CD14-positive monocyte (primary cell): Measurements from ENCODE around the gene GLRX3. TPM values are rescaled to one million over a fixed set of nuclear protein-coding genes. Genes with fewer than 3 reads are reported as not detected.

Experiments used
- DNase-seq, 3 donors: peaks; one replicate each; pipeline ENCODE4 v3.0.0-alpha.2; 2011 to 2022
- H2AFZ ChIP-seq: 2 replicates; pipeline ENCODE4 v1.6.0; 2012; ENCODE audit warnings: mild to moderate bottlenecking, low read depth, low read length, inconsistent platforms; ENCODE audit not compliant: insufficient read depth, poor library complexity, severe bottlenecking
- H3K27ac ChIP-seq, 2 donors: 1 replicate in 1 of 2; 2 replicates in 1 of 2; pipeline ENCODE4 v1.5.1; 2012 to 2013; ENCODE audit warnings: low read length in 2 of 2, control low read depth in 1 of 2, inconsistent platforms in 1 of 2, low read depth in 1 of 2, mild to moderate bottlenecking in 1 of 2
- H3K27me3 ChIP-seq, 2 donors: one replicate each; pipeline versions ENCODE4 v1.6.0 to v1.6.1; 2011 to 2013; ENCODE audit warnings: low read length in 2 of 2; ENCODE audit not compliant: control insufficient read depth in 2 of 2, insufficient read depth in 2 of 2
- H3K36me3 ChIP-seq, 2 donors: replicated peaks in 1 of 2; 1 replicate in 1 of 2; 2 replicates in 1 of 2; pipeline versions ENCODE4 v1.5.1 to v1.6.1; 2012 to 2013; ENCODE audit warnings: low read length in 2 of 2, control low read depth in 1 of 2, inconsistent platforms in 1 of 2, mild to moderate bottlenecking in 1 of 2; ENCODE audit not compliant: insufficient read depth in 2 of 2, control insufficient read depth in 1 of 2
- H3K4me1 ChIP-seq, 2 donors: 1 replicate in 1 of 2; 2 replicates in 1 of 2; pipeline versions ENCODE4 v1.5.1 to v1.6.1; 2012 to 2013; ENCODE audit warnings: low read length in 2 of 2, control low read depth in 1 of 2, inconsistent platforms in 1 of 2, mild to moderate bottlenecking in 1 of 2, moderate library complexity in 1 of 2; ENCODE audit not compliant: insufficient read depth in 2 of 2, control insufficient read depth in 1 of 2
- H3K4me2 ChIP-seq: replicated peaks from 2 replicates; pipeline ENCODE3; 2012; ENCODE audit warnings: low read length, moderate library complexity, mild to moderate bottlenecking; ENCODE audit not compliant: poor library complexity, severe bottlenecking; ENCODE audit errors: extremely low read depth
- H3K4me3 ChIP-seq, 3 experiments: fragments of 200-600 bp in 1 of 3; sonication (generic) in 1 of 3; replicated peaks in 1 of 3; 1 replicate in 2 of 3; 2 replicates in 1 of 3; pipeline ENCODE4 v1.5.1; 2011 to 2013; ENCODE audit warnings: low read length in 3 of 3, mild to moderate bottlenecking in 3 of 3, control low read depth in 2 of 3, low read depth in 2 of 3, inconsistent platforms in 1 of 3, moderate library complexity in 1 of 3
- H3K79me2 ChIP-seq: 2 replicates; pipeline ENCODE4 v1.6.0; 2012; ENCODE audit warnings: mild to moderate bottlenecking, control low read depth, inconsistent platforms, low read length, moderate library complexity; ENCODE audit not compliant: insufficient read depth
- H3K9ac ChIP-seq: 2 replicates; pipeline ENCODE4 v1.6.0; 2017; ENCODE audit warnings: low read length, mild to moderate bottlenecking; ENCODE audit not compliant: insufficient read depth, poor library complexity, severe bottlenecking
- H3K9me3 ChIP-seq, 2 donors: replicated peaks in 1 of 2; 1 replicate in 1 of 2; 2 replicates in 1 of 2; pipeline versions ENCODE4 v1.5.1 to v1.6.1; 2012 to 2013; ENCODE audit warnings: low read length in 2 of 2, control low read depth in 1 of 2; ENCODE audit not compliant: control insufficient read depth in 1 of 2, insufficient read depth in 1 of 2
- H4K20me1 ChIP-seq: 2 replicates; pipeline ENCODE4 v1.6.0; 2012; ENCODE audit warnings: mild to moderate bottlenecking, low read length, control low read depth, moderate library complexity; ENCODE audit not compliant: insufficient read depth
- H3K27ac Mint-ChIP-seq, 7 donors: one replicate each; pipeline ENCODE4 v1.8.0; 2020; ENCODE audit warnings: mild to moderate bottlenecking in 7 of 7, mixed read lengths in 7 of 7, moderate library complexity in 6 of 7, inconsistent platforms in 2 of 7
- H3K27me3 Mint-ChIP-seq, 3 donors: one replicate each; pipeline ENCODE4 v1.8.0; 2021 to 2022; ENCODE audit warnings: low read depth in 3 of 3, mild to moderate bottlenecking in 3 of 3, mixed read lengths in 3 of 3, moderate library complexity in 3 of 3, inconsistent platforms in 1 of 3
- H3K36me3 Mint-ChIP-seq, 2 donors: one replicate each; pipeline ENCODE4 v1.8.0; 2020; ENCODE audit warnings: mixed read lengths in 2 of 2, inconsistent platforms in 1 of 2, mild to moderate bottlenecking in 1 of 2
- H3K4me1 Mint-ChIP-seq: one replicate; pipeline ENCODE4 v1.8.0; 2020; ENCODE audit warnings: mild to moderate bottlenecking, mixed read lengths
- H3K4me3 Mint-ChIP-seq, 2 donors: one replicate each; pipeline ENCODE4 v1.8.0; 2020; ENCODE audit warnings: mild to moderate bottlenecking in 2 of 2, mixed read lengths in 2 of 2, moderate library complexity in 1 of 2
- H3K9me3 Mint-ChIP-seq, 7 donors: one replicate each; pipeline ENCODE4 v1.8.0; 2020 to 2022; ENCODE audit warnings: mixed read lengths in 7 of 7, mild to moderate bottlenecking in 6 of 7, moderate library complexity in 6 of 7, inconsistent platforms in 2 of 7
- CTCF ChIP-seq: fragments of 200-600 bp; IDR thresholded peaks from one replicate; pipeline ENCODE4 v1.8.0; 2022; ENCODE audit warnings: antibody characterized with exemption, mild to moderate bottlenecking
- WGBS: methylation state at CpG from one replicate; pipeline ENCODE4 v1.1.5; 2013; ENCODE audit warnings: missing lambda C conversion rate; ENCODE audit not compliant: insufficient coverage; 5-methylcytosine and 5-hydroxymethylcytosine counted together
- intact Hi-C, 2 donors: fragments of 100-400 bp; cut with micrococcal nuclease; formaldehyde crosslinking; loops; one replicate each; pipeline versions ENCODE4 v1.15.0 to v1.15.1; 2023
- polyA plus RNA-seq, 3 donors: library from polyadenylated mRNA; depleted of rRNA in 1 of 3; unstranded in 2 of 3; stranded (reverse) in 1 of 3; fragments of 300-500 nt in 2 of 3; fragments of >200 nt in 1 of 3; fragmentation: Illumina TruSeq in 2 of 3; gene quantifications; 1 replicate in 2 of 3; 2 replicates in 1 of 3; pipeline ENCODE4 v1.2.3, GENCODE V29; 2012 to 2021

Gene GLRX3
- polyA plus RNA-seq, 3 donors, result 25.3 to 94.1 (median 78.2) TPM

- no peak for TF ChIP-seq CTCF
- H3K36me3 Mint-ChIP-seq, result no peaks in the 10 kb centered on the region
- H3K79me2 ChIP-seq, result no peaks in the 10 kb centered on the region
- no peaks in the 10 kb centered on the region for H3K4me1 ChIP-seq
- H3K4me3 ChIP-seq, result no peak overlapping the region
- H3K9ac ChIP-seq, result no peak overlapping the region
- H3K27me3 ChIP-seq, result no peaks in the 10 kb centered on the region
- no peaks in the 10 kb centered on the region for H4K20me1 ChIP-seq
- H3K27ac Mint-ChIP-seq, result no peak overlapping the region
- H3K27ac ChIP-seq, result no peak overlapping the region
- no peaks in the 10 kb centered on the region for H3K36me3 ChIP-seq
- 85% methylated on average over 12 of the region's 13 CpGs for WGBS
- H3K4me3 Mint-ChIP-seq, result no peak overlapping the region
- H3K4me1 Mint-ChIP-seq, result no peaks in the 10 kb centered on the region
- no peak for DNase-seq
- intact Hi-C loops, result no loop called here
- H3K4me2 ChIP-seq, result no peak overlapping the region
- H2AFZ ChIP-seq, result no peak overlapping the region
- peaks cover 17 to 38% of the 10 kb centered on the region in 2 donors for H3K9me3 ChIP-seq
- peaks cover 3 to 5% (median 5%) of the 10 kb centered on the region in 3 donors for H3K27me3 Mint-ChIP-seq
- H3K9me3 Mint-ChIP-seq, result peaks cover 2 to 32% (median 27%) of the 10 kb centered on the region in 7 donors
Measured at GRCh38 chr10:130215151-130215930, 79.2 kb downstream of the GLRX3 start.

- no peak overlapping the region for H2AFZ ChIP-seq
- no peak overlapping the region for H3K27ac ChIP-seq
- Mint-ChIP-seq H3K27ac (no peak overlapping the region), H3K36me3 (no peaks in the 10 kb centered on the region), H3K9me3 (peaks cover 2 to 32% (median 27%) of the 10 kb centered on the region in 7 donors), H3K4me1 (no peaks in the 10 kb centered on the region), H3K4me3 (no peak overlapping the region), H3K27me3 (peaks cover 3 to 7% (median 5%) of the 10 kb centered on the region in 3 donors)
- no peaks in the 10 kb centered on the region for H3K27me3 ChIP-seq
- intact Hi-C loops, result no loop called here
- H3K36me3 ChIP-seq, result no peaks in the 10 kb centered on the region
- peaks cover 17 to 38% of the 10 kb centered on the region in 2 donors for H3K9me3 ChIP-seq
- 96% methylated on average over 8 of the region's 8 CpGs for WGBS
- DNase-seq, result no peak
- no peak overlapping the region for H3K4me2 ChIP-seq
- H3K9ac ChIP-seq, result no peak overlapping the region
- no peaks in the 10 kb centered on the region for H3K79me2 ChIP-seq
- no peak for TF ChIP-seq CTCF
- no peak overlapping the region for H3K4me3 ChIP-seq
- H3K4me1 ChIP-seq, result no peaks in the 10 kb centered on the region
- H4K20me1 ChIP-seq, result no peaks in the 10 kb centered on the region
Measured at GRCh38 chr10:130215931-130216231, 79.7 kb downstream of the GLRX3 start.
